Activated B cell treated with CpG ODN at 0.5 μM for 24 hours (primary cell): ENCODE results near the gene SLC47A1. TPM values are rescaled to one million over a fixed set of nuclear protein-coding genes. Genes with fewer than 3 reads are reported as not detected.

Experiments used
- ATAC-seq: fragments of 200-7000 bp; cut with Tn5 transposase; one replicate; pipeline ENCODE4 v1.10.0; 2021; ENCODE audit warnings: low read depth, mild to moderate bottlenecking, moderate library complexity
- CTCF ChIA-PET: fragments of 350-600 bp; sonication (Branson Sonifier 250); formaldehyde crosslinking; loops from one replicate; lab custom pipeline; 2021; ENCODE audit warnings: antibody characterized with exemption; lab: Charles Lee
- POLR2A ChIA-PET: fragments of 350-600 bp; sonication (Branson Sonifier 250); formaldehyde crosslinking; loops from one replicate; lab custom pipeline; 2021; ENCODE audit warnings: antibody characterized with exemption; lab: Charles Lee
- DNase-seq: peaks from one replicate; pipeline ENCODE4 v3.0.0; 2022
- H3K27ac Mint-ChIP-seq: one replicate; pipeline ENCODE4 v1.8.0; 2020; ENCODE audit warnings: mixed read lengths
- H3K27me3 Mint-ChIP-seq: one replicate; pipeline ENCODE4 v1.8.0; 2021; ENCODE audit warnings: mixed read lengths
- H3K36me3 Mint-ChIP-seq: one replicate; pipeline ENCODE4 v1.8.0; 2021; ENCODE audit warnings: low read depth, mixed read lengths
- H3K4me1 Mint-ChIP-seq: one replicate; pipeline ENCODE4 v1.8.0; 2021; ENCODE audit warnings: mixed read lengths
- H3K4me3 Mint-ChIP-seq: one replicate; pipeline ENCODE4 v1.8.0; 2020; ENCODE audit warnings: mild to moderate bottlenecking, mixed read lengths
- H3K9me3 Mint-ChIP-seq: one replicate; pipeline ENCODE4 v1.8.0; 2020; ENCODE audit warnings: mixed read lengths
- CTCF ChIP-seq: fragments of 200-600 bp; IDR thresholded peaks from one replicate; pipeline ENCODE4 v1.8.0; 2022; ENCODE audit warnings: antibody characterized with exemption, mild to moderate bottlenecking
- intact Hi-C: fragments of 100-400 bp; cut with micrococcal nuclease; formaldehyde crosslinking; loops from one replicate; pipeline ENCODE4 v1.15.1; 2024
- total RNA-seq: library from RNA; stranded (reverse); gene quantifications from 2 replicates; pipeline ENCODE4 v1.2.3, GENCODE V29; 2022

SLC47A1 gene
- total RNA-seq, 1 donor from 2014 or later = 0.11 TPM

- H3K36me3 Mint-ChIP-seq = no peaks in the 10 kb centered on the region
- H3K4me3 Mint-ChIP-seq = no peak overlapping the region
- ChIA-PET CTCF (no interaction called here), POLR2A (no interaction called here)
- H3K4me1 Mint-ChIP-seq = peaks cover 8% of the 10 kb centered on the region
- ATAC-seq (no peak), DNase-seq (no peak)
- TF ChIP-seq CTCF = no peak
- no peak overlapping the region for H3K27ac Mint-ChIP-seq
- intact Hi-C loops = no loop called here
- no peaks in the 10 kb centered on the region for H3K9me3 Mint-ChIP-seq
- H3K27me3 Mint-ChIP-seq = peaks cover 16% of the 10 kb centered on the region
These were observed 8.6 kb downstream of the SLC47A1 start for GRCh38 chr17:19542247-19542646.

GRCh38 chr17:19544366-19544765 is 10.7 kb downstream of the SLC47A1 start:
- intact Hi-C loops = no loop called here
- no peak for ATAC-seq
- no peaks in the 10 kb centered on the region for H3K9me3 Mint-ChIP-seq
- no peaks in the 10 kb centered on the region for H3K36me3 Mint-ChIP-seq
- H3K4me1 Mint-ChIP-seq = peaks cover 8% of the 10 kb centered on the region
- DNase-seq = no peak
- H3K4me3 Mint-ChIP-seq = no peak overlapping the region
- no peak for TF ChIP-seq CTCF
- no peak overlapping the region for H3K27ac Mint-ChIP-seq
- ChIA-PET POLR2A (no interaction called here), CTCF (no interaction called here)
- H3K27me3 Mint-ChIP-seq = peaks cover 5% of the 10 kb centered on the region

- no peak for TF ChIP-seq CTCF
- intact Hi-C loops = no loop called here
- Mint-ChIP-seq H3K9me3 (no peaks in the 10 kb centered on the region), H3K4me3 (no peak overlapping the region), H3K27me3 (peaks cover 2% of the 10 kb centered on the region), H3K36me3 (no peaks in the 10 kb centered on the region), H3K4me1 (peaks cover 8% of the 10 kb centered on the region), H3K27ac (no peak overlapping the region)
- ATAC-seq (peak; percentile 52), DNase-seq (no peak)
- ChIA-PET CTCF (interaction anchor here (0.6 to 1.5 kb wide), 2 partner anchors 33 to 215 kb away, joined by 3 to 4 read pairs; no protein-coding TSS in a partner anchor), POLR2A (no interaction called here)
These were observed 12.8 kb downstream of the SLC47A1 start for GRCh38 chr17:19546289-19547065.

- TF ChIP-seq CTCF = no peak
- Mint-ChIP-seq H3K4me1 (peaks cover 8% of the 10 kb centered on the region), H3K4me3 (no peak overlapping the region), H3K9me3 (no peaks in the 10 kb centered on the region), H3K27ac (no peak overlapping the region), H3K36me3 (no peaks in the 10 kb centered on the region), H3K27me3 (peaks cover 12% of the 10 kb centered on the region)
- intact Hi-C loops = no loop called here
- no peak for ATAC-seq
- ChIA-PET CTCF (no interaction called here), POLR2A (no interaction called here)
- DNase-seq = no peak
These were observed 16.3 kb downstream of the SLC47A1 start for GRCh38 chr17:19549746-19550623.

- intact Hi-C loops = no loop called here
- H3K36me3 Mint-ChIP-seq = no peaks in the 10 kb centered on the region
- H3K4me3 Mint-ChIP-seq = no peak overlapping the region
- ATAC-seq (no peak), DNase-seq (no peak)
- H3K27me3 Mint-ChIP-seq = peaks cover 12% of the 10 kb centered on the region
- POLR2A ChIA-PET = no interaction called here
- no peak overlapping the region for H3K27ac Mint-ChIP-seq
- no peak for TF ChIP-seq CTCF
- peaks cover 8% of the 10 kb centered on the region for H3K4me1 Mint-ChIP-seq
- CTCF ChIA-PET = no interaction called here
- H3K9me3 Mint-ChIP-seq = no peaks in the 10 kb centered on the region
These were observed 17.5 kb downstream of the SLC47A1 start for GRCh38 chr17:19551165-19551564.
